ENCODE measurements around the gene CREM. TPM values are rescaled to one million over a fixed set of nuclear protein-coding genes. Genes with fewer than 3 reads are reported as not detected.

The CREM gene
- total RNA-seq, 2 experiments from 2014 or later = 121 to 131 TPM

DNA sequence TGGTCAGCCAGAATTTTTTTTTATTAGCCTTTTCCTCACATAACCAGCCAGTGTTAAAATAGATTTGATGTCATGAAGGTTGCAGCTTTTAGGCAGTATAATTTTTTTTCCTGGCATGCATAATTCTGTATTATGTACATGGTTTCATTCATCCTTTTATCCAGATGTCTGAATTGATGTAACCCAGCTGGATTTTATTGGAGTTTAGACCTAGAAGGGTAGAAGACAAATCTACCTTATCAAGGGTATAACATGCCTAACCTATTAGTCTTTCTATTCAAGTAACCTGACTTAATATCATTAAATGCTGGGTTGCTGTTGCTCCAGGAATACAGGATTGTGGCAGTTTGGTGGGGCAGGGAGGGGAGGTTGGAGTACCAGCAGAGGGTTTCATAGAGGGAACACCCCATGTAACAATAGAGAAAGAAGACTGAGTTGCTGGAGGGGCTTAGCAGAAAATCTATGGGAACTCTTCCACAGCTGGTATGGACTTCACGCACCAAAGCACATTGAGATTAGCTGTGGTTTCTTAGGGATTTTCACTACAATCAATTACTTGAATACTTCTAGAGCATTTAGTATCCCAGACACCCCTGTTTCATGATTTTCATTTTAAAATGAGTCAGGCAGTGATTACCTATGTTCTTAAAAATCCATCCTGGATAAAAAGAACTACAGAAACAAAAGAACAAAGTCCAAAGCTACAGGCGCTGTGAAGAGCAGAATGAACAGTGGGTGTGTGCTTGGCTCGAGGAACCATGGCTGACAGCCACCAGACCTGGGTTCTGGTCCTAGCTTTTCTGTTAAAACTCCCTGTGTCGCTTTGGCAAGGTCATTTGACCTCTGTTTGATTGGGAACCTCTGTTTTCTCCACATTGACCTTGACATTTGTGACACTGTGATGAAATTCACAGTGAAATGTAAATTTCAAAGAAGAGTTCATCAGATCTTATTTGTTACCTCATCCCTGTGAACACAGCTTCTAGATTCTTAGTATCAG lies 93.5 kb downstream of the CREM start:
- peaks cover 4% of the 10 kb centered on the region for H3K27me3 Mint-ChIP-seq
- no peaks in the 10 kb centered on the region for H3K9me3 Mint-ChIP-seq
- ChIA-PET POLR2A (interaction anchor here (1.0 to 2.0 kb wide), 3 partner anchors 25 to 101 kb away, joined by 3 to 7 read pairs (median 3); partner anchors contain the start of gene CREM), CTCF (interaction anchor here (0.7 to 10.8 kb wide), 11 partner anchors 13 to 415 kb away, joined by 3 to 255 read pairs (median 4); partner anchors contain the start of gene CREM)
- DNase-seq = no peak
- H3K36me3 Mint-ChIP-seq (ENCODE audit: low read depth) = no peaks in the 10 kb centered on the region
- H3K4me1 Mint-ChIP-seq (ENCODE audit: low read depth) = peaks cover 45% of the 10 kb centered on the region
- intact Hi-C loops (cut with micrococcal nuclease) = loop anchor here (10.0 kb wide), 1 partner anchor 225 kb away; no protein-coding TSS in a partner anchor
- TF ChIP-seq, protein P1, sequence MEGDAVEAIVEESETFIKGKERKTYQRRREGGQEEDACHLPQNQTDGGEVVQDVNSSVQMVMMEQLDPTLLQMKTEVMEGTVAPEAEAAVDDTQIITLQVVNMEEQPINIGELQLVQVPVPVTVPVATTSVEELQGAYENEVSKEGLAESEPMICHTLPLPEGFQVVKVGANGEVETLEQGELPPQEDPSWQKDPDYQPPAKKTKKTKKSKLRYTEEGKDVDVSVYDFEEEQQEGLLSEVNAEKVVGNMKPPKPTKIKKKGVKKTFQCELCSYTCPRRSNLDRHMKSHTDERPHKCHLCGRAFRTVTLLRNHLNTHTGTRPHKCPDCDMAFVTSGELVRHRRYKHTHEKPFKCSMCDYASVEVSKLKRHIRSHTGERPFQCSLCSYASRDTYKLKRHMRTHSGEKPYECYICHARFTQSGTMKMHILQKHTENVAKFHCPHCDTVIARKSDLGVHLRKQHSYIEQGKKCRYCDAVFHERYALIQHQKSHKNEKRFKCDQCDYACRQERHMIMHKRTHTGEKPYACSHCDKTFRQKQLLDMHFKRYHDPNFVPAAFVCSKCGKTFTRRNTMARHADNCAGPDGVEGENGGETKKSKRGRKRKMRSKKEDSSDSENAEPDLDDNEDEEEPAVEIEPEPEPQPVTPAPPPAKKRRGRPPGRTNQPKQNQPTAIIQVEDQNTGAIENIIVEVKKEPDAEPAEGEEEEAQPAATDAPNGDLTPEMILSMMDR (IDR thresholded peaks at IDR 0.05) = no peak
- H3K27ac Mint-ChIP-seq = peak overlapping the region; percentile 59
- no peak for ATAC-seq
- H3K4me3 Mint-ChIP-seq = no peak overlapping the region

DNA sequence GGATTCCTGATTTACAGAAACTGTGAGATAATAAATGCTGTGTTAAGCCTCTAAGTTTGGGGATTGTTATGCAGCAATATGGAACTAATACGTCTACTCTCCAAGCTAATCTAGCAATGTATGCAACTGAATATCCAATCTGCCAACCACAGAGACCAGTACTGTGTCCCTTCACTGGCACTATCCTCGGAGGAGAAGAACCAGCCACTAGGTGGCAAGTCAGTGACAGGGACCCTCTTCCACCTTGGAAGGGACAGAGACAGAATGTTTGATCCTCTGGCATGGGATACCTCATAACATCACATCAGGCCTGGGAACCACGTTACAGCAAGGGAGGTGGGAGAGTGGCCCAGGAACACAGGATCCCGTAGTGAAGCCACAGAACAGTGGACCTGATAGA lies 96.4 kb downstream of the CREM start:
- H3K9me3 Mint-ChIP-seq = no peaks in the 10 kb centered on the region
- ChIA-PET CTCF (interaction anchor here (1.1 to 10.8 kb wide), 3 partner anchors 16 to 412 kb away, joined by 3 to 255 read pairs (median 3); partner anchors contain the start of gene CREM), POLR2A (no interaction called here)
- no peak overlapping the region for H3K27ac Mint-ChIP-seq
- no peak for DNase-seq
- H3K4me1 Mint-ChIP-seq (ENCODE audit: low read depth) = peaks cover 27% of the 10 kb centered on the region
- peaks cover 4% of the 10 kb centered on the region for H3K27me3 Mint-ChIP-seq
- H3K36me3 Mint-ChIP-seq (ENCODE audit: low read depth) = no peaks in the 10 kb centered on the region
- intact Hi-C loops (cut with micrococcal nuclease) = no loop called here
- TF ChIP-seq, protein P1 (IDR thresholded peaks at IDR 0.05) = no peak
- no peak overlapping the region for H3K4me3 Mint-ChIP-seq
- ATAC-seq = no peak

DNA sequence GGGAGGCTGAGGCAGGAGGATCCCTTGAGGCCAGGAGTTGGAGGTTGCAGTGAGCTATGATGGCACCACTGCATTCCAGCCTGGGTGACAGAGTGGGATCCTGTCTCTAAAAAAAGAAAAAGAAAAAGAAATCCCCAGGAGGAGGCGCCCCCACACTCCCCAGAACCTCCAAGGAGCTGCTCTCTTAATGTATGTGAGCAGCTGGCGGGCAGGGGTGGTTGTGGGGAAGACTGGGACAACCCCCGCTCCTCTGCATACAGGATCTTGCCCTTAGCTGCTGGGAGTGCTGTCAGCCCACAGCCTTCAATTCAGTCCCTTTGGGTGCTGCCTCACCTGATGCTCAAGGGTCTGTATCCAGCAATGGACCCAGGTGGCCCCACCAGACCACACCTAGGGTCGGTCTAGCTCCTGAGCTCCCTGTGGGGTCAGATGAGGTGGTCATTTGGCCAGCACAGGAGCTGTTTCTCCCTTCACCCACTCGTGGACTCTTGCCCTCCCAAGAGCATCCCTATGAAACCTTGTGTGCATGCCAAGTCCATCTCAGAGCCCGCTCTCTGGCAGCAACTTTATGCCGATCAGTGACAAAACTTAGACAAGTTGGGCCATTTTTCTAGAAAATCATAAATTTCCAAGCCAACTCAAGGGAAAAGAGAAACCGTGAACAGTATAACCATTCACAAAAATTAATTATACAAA lies 97.5 kb downstream of the CREM start:
- Mint-ChIP-seq H3K9me3 (no peaks in the 10 kb centered on the region), H3K4me1 (ENCODE audit: low read depth) (peaks cover 16% of the 10 kb centered on the region), H3K4me3 (no peak overlapping the region), H3K27ac (no peak overlapping the region), H3K27me3 (peaks cover 4% of the 10 kb centered on the region), H3K36me3 (ENCODE audit: low read depth) (no peaks in the 10 kb centered on the region)
- intact Hi-C loops (cut with micrococcal nuclease) = no loop called here
- ATAC-seq = no peak
- ChIA-PET CTCF (interaction anchor here (1.3 to 2.7 kb wide), 2 partner anchors 12 to 104 kb away, joined by 3 to 14 read pairs; no protein-coding TSS in a partner anchor), POLR2A (interaction anchor here (1.6 kb wide), 1 partner anchor 96 kb away, joined by 4 read pairs; no protein-coding TSS in a partner anchor)
- TF ChIP-seq, protein P1 (IDR thresholded peaks at IDR 0.05) = no peak
- DNase-seq = no peak

DNA sequence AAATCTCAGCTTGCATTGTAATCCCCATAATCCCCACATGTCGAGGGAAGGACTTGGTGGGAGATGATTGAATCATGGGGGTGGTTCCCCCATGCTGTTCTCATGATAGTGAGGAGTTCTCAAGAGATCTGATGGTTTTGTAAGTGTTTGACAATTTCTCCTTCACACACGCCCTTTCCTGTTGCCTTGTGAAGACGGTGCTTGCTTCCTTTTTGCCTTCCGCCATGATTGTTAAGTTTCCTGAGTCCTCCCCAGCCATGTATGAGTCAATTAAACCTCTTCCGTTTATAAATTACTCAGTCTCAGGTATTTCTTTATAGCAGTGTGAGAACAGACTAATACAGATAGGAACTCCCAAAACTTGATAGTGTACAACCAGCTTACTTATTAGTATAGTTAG lies 98.6 kb downstream of the CREM start:
- Mint-ChIP-seq H3K9me3 (no peaks in the 10 kb centered on the region), H3K4me1 (ENCODE audit: low read depth) (peaks cover 10% of the 10 kb centered on the region), H3K4me3 (no peak overlapping the region), H3K27me3 (no peaks in the 10 kb centered on the region), H3K27ac (no peak overlapping the region), H3K36me3 (ENCODE audit: low read depth) (no peaks in the 10 kb centered on the region)
- DNase-seq (no peak), ATAC-seq (peak; percentile 58)
- TF ChIP-seq, protein P1 (IDR thresholded peaks at IDR 0.05) = no peak
- ChIA-PET CTCF (interaction anchor here (2.7 kb wide), 1 partner anchor 105 kb away, joined by 14 read pairs; no protein-coding TSS in a partner anchor), POLR2A (interaction anchor here (1.6 kb wide), 1 partner anchor 97 kb away, joined by 4 read pairs; no protein-coding TSS in a partner anchor)
- intact Hi-C loops (cut with micrococcal nuclease) = no loop called here
